Endometrial microvascular endothelial cells (primary cell): ENCODE measurements around the gene TUT1. TPM values are rescaled to one million over a fixed set of nuclear protein-coding genes. Genes with fewer than 3 reads are reported as not detected.

ENCODE experiments used
- in situ Hi-C: cut with HindIII; loops from 2 replicates; pipeline ENCODE4 v1.10.0; 2017; ENCODE audit warnings: low sequenced_read_pairs, low pct_unique_long_range_greater_than_20kb; ENCODE audit errors: inconsistent ontology term
- total RNA-seq: library from RNA; depleted of rRNA; stranded (reverse); fragments of >200 nt; gene quantifications from one replicate; pipeline ENCODE4 v1.2.3, GENCODE V29; 2015; ENCODE audit errors: inconsistent ontology term

The TUT1 gene
- total RNA-seq, 1 donor from 2014 or later = 12.7 TPM

DNA sequence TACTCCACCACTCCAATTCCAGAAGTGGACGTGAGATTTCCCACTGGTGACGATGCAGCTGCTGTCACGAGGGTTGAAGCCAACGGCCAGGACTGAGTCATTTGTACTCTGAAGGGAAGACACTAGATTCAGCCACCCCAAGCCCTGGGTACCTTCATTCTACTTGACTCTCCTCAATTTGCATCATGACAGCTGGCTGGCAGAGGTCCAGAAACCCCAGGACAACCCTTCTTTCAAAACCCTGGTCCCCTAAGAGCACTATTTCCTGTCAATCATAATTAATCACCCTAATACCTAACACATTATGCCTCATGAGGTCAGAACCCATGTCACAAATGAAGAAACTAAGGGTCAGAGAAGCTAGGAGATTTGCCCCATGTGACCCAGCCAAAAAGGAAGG is 16.4 kb upstream of the TUT1 start:
- in situ Hi-C loops = no loop called here

DNA sequence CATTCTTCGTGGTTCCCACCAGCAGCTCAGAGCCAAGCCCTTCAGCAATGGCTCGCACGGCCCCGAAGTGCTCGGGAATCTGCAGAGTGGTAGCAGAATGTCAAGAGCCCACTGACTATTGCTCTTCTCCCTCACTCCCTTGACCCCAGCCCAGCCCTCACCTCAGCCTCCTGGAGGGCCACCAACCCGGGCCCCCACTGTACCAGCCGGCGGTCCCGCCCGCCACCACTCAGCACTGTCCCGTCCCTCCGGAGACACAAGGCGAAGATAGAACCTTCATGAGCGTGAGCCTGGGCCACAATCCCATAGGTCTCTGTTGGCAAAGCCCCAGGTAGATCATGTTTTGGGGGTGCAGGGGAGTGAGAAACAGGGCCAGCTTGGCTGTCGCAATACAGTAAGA is 14.6 kb upstream of the TUT1 start:
- in situ Hi-C loops = no loop called here

DNA sequence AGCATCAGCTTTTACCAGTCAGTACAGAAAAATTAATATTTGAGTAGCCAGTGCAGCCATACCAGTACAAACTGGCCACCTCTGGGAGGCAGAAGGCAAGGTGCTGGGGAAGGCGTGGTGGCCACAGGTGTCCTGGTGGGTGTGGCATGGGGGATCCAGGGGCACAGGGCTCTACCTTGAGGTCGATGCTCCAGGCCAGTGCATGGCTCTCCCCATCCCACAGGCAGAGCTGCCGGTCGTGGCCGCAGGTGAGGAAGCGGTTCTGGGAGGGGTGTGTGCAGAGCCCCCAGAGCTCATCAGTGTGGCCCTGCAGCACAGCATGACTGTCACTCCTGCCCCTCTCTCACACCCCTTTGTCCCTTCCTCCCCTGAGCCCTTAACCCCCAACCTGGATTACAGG is 14.1 kb upstream of the TUT1 start:
- in situ Hi-C loops = no loop called here

DNA sequence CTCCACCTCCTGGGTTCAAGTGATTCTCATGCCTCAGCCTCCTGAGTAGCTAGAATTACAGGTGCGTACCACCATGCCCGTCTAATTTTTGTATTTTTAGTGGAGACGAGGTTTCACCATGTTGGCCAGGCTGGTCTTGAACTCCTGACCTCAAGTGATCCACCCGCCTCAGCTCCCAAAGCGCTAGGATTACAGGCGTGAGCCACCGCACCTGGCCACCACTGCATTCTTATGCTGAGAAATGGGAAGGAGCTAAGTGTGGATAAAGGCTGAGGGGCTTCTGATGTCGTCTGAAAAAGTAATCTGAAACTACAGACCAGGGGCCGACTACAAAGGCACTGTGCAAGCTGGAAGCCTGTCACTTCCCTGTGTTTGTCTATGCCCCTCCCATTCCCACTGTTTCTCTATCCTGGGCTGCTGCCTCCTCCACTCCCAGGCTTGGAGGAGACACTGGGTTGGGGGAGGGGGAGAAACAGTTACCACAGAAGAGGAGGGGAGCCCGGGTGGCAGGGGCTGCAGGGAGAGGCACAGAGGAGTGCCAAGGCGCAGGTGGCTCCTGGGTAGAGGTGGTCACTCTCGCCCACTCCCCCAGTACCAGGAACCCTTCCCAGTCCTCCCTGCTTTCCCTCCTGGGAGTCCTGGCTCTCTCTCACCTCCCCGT is 13.3 kb upstream of the TUT1 start:
- in situ Hi-C loops = no loop called here

DNA sequence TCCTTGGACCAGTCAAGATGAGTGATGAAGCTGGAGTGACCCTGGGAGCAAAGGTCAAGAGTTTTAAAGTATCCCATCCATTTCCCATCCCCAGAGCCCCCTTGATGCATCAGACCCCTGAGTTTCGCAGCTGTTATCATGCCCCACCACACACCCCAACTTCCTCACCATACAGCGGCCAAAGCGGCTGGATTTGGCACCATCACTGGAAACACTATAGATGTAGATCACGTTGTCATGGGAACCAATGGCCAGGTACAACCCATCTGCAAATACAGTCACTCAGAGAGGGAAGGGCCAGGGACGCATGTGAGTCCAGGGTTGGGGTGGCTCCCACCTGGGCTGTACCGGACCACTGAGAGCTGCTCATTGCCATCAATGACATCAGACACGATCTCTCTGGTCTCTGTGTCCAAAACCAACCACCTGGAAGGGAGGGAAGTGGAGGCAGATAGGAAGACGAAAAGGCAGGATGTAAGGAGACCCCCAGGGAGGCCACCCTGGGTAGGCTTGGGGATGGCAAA is 12.5 kb upstream of the TUT1 start:
- in situ Hi-C loops = no loop called here

DNA sequence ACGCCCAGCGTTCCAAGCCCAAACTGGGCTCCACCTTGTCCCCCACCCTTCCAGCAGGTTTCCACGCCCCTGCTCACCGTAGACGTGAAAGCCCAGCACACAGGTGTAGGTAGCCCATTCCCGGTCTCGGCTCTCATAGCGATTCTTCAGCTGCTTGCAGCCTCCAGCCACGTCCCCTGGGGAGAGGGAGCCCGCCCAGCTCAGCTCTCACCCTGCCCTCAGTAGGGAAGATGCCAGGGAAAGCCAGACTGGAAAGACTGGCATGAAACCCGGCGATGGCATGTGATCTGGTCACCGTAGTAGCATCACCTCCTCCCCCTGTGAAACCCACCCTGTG is 11.7 kb upstream of the TUT1 start:
- in situ Hi-C loops = no loop called here

DNA sequence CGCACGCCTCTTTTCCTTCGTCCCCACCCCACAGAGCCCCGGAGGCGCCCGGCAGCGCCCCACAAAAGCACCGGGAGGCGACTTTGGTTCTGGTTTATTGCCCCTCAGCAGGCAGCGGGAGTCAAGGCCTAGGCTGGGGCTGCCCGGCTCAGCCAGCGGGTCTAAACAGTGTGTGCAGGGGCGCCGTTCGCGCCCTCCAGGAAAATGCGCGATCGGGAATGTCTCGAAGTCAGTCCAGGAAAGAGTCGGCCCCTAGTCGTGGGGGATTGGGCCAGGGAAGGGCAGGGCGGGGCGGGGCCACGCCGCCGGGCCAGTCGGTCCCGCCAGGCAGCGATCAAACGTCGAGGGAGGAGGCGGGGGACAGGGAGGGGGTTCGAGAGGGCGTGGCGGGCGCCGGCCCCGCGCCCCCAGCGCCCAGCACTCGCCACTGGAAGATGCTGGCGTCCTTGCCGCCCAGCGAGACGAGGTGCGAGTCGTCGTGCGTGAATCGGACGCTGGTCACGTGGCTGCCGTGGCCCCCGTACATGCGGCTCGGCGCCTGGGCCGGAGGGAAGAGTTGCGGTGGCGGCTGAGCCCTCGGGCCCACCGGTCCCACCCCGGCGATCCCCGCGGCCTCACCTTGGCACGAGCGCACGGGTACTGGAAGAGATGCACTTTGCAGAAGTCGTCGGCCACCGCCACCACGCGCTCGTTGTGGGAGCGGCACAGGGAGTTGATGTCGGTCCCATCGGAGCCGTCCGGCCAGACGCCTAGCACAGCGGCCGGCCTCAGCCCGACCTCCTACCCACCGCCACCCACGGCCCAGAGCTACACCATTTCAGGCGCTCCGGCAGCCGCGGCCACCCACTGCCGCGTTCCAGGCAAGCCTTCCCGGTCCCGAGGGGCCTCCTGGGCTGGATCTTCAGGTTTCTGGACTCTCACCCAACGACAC is 11.1 kb upstream of the TUT1 start:
- in situ Hi-C loops = no loop called here

DNA sequence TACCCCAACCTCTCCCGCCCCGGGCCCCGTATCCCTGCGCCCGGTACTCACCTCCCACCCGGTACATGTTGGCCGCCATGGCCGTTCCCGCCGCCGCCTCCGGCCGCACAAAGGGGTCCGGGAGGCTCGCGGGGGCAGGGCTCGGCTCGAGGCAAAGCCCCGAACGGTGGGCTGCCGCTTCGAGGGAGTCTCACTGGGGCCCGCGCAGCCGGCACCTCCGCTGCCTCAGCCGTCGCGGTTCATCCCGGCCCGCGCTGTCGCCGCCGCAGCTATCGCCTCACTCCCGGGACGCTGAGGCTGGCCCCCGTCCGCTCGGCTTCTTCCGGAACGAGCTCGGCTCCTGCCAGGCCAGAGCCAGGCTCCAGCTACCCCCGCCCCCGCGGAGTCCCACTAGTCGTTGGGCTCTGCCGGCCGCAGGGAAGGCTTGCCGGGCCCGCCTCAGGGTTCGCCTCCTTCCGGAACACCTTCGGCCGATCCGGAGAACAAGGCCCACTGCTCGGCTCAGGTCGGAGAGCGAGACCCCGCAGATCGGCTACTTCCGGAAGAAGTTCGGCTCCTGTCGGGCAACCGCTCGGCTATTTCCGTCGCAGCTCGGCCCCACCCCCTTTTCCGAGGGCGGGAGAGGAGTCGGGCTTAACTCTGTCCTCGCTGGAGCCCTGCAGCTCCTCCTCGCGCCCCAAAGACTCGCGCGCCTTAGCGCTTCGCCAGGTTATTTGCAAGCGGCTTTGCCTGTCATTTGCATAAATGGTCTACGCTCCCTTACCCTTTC is 10.2 kb upstream of the TUT1 start, which contains the start of gene MTA2:
TSS of gene MTA2 (minus strand) at position 494 of the 769 bp plus-strand sequence. CDS start at position 79, 415 bp downstream.
- in situ Hi-C loops = no loop called here

DNA sequence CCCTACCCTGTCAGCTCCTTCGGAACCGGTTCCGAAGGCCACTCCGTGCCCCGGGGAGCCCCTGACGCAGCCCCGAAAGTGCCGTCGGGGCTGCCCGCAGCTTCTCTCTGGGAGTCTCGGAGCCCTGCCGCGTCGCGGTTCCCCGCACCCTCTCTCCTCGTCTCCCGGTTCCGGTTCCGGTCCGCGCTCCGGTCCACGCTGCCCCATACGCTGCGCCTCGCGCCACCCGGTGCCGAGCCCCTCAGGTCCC is 9.7 kb upstream of the TUT1 start:
- in situ Hi-C loops = no loop called here

DNA sequence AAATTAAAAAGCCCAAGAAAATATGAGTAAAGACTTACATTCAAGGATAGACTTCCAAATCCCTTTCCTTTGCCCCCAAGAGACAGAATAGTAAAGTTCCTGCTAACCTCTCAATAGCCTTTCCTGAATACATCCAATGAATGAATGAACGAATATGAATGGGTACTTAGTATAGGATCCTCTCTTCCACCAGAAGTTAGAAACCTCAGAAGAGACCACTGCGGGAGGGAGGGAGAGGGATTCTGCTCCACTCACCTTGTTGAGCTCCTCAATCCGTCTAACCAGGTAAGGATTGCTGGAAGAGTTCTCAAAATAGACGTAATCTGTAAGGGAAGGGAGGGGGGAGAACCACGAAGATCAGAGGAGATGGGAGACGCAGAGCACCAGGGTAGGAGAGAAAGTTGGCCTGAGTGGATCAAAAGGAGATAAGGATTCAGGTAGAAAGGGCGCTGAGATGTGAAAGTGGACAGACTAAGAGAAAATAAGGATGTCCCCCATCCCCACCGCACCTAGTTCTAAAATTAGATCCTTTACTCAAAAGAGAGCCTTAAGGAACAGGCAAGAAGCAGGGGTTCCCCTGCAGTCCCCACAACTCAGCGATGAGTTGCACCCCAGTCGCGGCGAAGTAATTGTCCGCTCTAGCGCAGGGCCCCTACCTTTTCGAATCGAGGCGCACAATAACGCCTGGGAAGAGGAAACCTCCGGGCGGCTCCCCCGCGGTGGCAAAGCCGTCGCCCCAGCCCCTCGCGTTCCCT is 9.2 kb upstream of the TUT1 start:
- in situ Hi-C loops = no loop called here

DNA sequence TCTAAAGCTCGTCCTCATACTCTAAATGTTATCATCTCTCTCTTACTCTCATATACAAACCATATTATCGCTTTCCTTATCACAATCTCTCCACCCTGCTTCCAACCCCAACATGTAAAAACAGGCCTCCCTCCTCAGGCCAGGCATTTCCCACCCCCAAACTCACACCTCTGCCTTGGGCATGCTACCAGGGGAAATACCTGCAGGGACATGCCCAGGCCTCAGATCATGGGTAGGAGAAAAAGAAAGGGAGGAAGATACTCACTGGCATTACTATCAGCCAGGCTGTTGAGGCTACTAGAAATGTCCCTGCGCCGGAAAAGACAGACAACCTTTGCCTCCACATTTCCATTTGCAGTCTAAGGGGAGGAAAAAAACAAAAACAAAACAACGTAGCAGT is 8.6 kb upstream of the TUT1 start:
- in situ Hi-C loops = no loop called here

DNA sequence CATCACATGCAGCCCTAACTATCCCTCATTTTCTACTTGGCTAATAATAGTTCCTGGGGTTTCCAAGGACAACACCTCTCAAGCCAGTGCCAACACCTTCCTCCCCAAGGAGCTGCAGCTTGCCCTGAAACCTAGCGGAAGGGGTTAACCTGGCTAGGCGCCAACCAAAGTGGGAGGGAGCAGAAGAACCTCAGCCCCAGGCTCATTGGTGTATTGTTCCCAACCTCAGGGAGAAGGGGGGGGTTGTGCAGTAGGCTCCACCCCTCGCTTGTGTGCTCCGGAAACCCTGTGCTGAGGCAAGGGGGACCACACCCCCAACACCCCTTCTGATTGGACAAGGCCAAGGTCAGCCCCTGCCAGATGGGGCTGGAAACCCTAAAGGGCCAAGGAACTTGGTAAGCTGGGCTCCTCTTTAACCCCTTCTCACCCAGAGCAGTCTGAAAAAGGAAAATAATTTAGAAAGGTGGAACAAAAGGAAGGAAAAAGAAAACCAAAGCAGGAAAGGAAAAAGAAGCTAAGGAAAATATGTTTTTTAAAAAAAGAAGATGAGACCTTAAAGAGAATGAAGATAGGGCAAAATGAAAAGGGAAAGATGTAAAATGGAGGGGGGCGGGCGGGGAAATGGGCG is 7.9 kb upstream of the TUT1 start:
- in situ Hi-C loops = no loop called here

DNA sequence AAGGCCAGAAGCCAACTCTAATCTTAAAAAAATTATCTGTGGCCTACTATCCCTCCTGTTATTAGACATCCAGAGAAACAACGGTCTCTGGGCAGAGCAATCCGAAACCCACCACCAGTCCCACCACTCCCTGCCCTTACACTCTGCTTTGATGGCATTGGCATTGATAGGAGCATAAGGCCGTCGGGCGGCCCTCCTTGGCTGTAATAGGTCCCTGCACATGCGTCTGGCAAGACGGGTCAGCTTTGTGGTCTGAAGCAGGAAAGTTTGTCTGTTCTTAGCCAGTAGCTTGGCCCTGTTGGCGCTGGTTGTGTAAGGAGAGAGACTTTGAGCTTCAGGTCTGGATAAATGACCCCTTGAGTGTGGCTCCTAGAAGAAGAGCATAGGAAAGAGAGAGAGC is 3.8 kb upstream of the TUT1 start:
- in situ Hi-C loops = no loop called here

DNA sequence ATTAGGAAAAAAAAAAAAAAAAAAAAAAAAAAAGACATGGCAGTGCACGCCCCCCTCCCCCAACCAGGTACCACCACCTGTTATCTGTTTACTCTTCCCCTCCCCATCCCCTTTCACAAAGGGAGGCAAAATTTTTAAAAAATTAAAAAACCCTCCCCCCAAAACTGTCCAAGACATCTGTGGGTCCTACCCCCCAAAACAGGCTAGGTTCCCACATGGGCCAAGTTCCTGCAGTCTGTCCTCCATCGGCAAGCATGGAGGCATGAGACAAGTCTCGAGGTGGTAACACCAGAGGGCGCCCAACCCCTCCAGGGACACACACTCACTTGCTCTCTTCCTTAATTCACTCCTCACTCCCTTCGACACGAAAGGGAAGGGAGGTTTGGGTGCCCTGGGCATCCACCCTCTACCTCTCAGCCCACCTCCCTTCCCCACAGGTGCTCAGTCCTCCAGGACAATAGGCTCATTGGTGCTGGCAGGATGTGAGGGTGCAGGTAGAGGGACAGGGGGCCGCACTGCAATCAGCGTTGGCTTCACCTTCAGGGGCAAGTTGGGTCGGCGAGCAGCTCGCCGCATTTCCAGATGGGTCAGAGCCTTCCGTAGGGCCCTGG is 2.2 kb upstream of the TUT1 start:
- in situ Hi-C loops = no loop called here

DNA sequence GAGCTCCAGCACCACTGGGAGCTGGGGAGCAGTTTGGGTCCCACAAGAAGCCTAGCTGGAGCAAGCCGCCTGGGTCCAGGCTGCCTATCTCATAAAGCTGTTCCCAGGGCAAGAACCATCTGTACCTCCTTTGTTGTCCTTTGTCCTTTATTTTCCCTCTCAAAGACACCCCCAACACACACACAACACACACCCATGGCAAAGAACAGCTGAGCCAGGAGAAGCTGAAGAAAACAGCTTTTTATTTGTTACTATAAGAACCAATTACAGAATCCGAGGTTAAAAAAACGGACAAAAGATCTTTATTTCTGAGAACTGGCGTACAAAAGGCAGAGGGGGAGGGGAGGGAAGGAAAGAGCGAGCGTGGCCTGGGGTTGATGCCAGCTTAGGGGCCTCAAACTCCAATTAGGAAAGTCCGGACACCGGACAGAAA is 1.7 kb upstream of the TUT1 start:
- in situ Hi-C loops = no loop called here

DNA sequence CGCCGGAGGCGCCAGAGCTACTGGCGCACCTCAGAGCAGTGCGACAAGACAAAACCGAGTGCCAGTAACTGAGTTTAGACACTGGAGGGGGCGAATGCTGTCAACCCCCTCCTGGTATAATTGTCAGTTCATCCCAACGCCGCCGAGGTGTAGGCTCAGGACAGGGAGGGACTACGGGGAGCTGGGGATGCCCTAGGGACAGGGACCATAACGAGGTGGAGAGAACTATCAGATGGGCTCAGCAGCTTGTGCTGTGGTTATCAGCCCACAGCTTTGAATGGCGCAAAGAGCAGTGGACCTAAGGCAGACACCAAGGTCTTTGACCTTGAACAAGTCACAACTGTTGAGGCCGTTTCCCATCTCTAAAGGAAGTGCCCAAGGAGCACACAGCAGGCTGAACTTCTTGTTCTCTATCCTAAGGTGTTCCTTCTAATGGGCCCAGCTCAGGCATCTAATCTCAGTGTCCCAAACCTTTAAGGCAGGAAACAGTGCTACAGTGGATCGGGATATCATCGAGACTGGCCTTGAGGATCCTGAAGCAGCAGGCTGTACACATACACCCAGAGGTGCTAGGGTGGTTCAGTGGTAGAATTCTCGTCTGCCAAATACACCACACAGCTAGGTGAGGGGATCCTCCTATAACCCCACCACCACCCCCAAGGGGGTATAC is 958 bp upstream of the TUT1 start:
- in situ Hi-C loops = no loop called here

DNA sequence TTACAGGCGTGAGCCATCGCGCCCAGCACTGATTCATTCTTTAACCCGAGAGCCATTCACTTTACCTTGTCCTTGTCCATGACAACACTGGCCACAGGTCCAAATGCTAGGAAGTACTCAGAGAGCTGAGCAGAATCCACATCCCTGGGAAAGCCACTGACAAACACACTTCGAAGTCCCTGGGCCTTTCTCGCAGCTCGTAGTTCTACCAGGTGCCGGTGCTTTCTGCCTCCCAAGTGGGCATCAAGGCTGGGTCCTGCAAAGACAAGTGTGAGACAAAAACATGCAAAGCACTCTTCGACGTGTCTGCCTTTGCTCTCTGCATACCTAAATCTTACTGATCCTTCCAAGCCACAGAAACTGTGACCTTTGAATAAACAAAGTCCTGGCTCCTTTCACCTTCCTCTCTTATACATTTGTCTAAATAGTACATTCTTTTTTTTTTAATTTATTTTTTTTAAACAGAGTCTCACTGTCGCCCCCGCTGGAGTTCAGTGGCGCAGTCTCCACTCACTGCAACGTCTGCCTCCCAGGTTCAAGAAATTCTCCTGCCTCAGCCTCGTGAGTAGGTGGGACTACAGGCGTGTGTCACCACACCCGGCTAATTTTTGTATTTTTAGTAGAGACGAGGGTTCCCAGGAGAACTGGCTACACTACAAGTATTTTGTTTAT is 2.2 kb downstream of the TUT1 start:
- in situ Hi-C loops = no loop called here
